Iris pigment epithelial cell (primary cell): ENCODE data around the gene CPEB4.

Experiments used
- DNase-seq: peaks from one replicate; pipeline ENCODE4 v3.0.0-alpha.2; 2011; ENCODE audit warnings: low read depth

The CPEB4 gene

GRCh38 chr5:173887610-173888472 lies at the start of gene CPEB4:
CPEB4 (plus strand) TSS chr5:173888349; CDS start chr5:173889734, 1,385 bp downstream.
- DNase-seq = peak; percentile 100

DNA sequence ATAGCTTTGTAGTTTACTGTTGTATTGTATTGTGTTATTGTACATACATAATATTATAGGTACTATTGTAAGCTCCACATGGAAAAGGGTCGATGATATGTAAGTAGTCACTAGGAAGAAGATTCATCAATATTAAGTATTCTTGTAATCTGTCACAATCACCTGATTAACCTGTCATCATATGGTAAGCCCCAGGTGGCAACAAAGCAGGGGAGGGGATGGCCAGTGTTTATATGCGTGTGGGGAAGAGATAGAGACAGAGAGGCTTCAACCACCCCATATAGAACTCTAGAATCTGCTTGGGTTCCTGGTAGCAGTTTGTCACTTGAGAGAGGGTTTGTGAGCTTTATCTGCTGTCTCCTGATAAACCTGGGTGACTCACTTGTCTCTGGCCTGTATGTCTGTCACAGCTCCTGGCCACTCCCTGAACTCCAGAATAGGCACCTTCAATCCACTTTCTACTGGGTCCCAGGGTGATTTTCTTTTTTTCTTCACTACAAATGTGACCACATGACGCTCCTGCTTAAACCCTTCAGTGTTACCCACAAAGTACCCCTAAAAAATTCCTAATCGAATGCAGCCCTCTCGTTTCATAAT lies 48.9 kb upstream of the CPEB4 start:
- no peak for DNase-seq

GRCh38 chr5:173840111-173840983 lies 47.8 kb upstream of the CPEB4 start:
- no peak for DNase-seq

- no peak for DNase-seq
Measured at GRCh38 chr5:173841710-173842109, 46.4 kb upstream of the CPEB4 start.

- no peak for DNase-seq
Measured at GRCh38 chr5:173843794-173844193, 44.4 kb upstream of the CPEB4 start.

DNA sequence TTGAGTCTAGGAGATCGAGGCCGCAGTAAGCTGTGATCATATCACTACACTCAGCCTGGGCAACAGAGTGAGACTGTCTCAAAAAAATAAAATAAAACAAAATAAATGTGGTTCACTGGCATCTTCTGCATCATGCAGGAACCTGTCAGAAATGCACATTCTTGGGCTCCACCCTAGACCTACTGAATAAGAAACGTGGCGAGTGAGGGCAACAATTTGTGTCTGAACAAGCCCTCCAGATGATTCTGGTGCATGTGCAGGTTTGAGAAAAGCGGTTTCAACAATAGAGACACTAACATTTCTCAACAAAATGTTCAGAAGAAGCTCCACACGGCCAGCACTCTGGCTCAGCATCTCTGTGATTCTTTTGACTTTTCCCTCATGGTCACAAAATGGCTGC lies 42.8 kb upstream of the CPEB4 start:
- DNase-seq = no peak

GRCh38 chr5:173846929-173847501 lies 41.1 kb upstream of the CPEB4 start:
- DNase-seq = no peak

GRCh38 chr5:173848986-173849596 lies 39.1 kb upstream of the CPEB4 start:
- DNase-seq = no peak

- no peak for DNase-seq
Measured at GRCh38 chr5:173849908-173850307, 38.2 kb upstream of the CPEB4 start.

GRCh38 chr5:173850659-173851058 lies 37.5 kb upstream of the CPEB4 start:
- no peak for DNase-seq

GRCh38 chr5:173851595-173852243 lies 36.4 kb upstream of the CPEB4 start:
- no peak for DNase-seq

DNA sequence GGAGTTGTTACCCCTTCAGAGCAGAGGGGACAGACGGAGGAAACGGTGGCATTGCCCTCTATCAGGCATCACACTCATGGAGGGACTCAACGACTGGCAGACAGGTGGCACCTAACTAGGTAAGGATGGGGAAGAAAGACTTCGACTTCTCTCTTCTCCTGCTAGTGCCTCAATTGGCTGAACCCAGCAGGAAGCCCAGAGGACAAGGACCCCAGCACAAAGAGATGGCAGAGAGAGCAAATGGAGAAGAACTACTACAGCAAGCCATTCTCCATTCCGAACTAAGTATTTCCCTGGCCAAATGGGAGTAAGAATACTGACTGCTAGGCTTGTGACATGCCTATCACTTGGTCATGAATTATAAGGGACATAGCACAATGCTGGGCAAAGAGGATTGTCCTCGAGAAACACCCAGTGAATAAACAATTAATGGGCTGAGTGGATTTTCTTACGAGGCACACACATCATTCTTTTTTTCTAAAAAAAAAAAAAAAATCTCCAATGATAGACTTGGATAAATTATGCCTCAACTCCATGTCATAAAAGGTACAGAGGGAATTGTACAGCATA lies 35.3 kb upstream of the CPEB4 start:
- DNase-seq = no peak

GRCh38 chr5:173853370-173854131 lies 34.6 kb upstream of the CPEB4 start:
- no peak for DNase-seq

- DNase-seq = peak; percentile 38
Measured at GRCh38 chr5:173855162-173855994, 32.8 kb upstream of the CPEB4 start.

DNA sequence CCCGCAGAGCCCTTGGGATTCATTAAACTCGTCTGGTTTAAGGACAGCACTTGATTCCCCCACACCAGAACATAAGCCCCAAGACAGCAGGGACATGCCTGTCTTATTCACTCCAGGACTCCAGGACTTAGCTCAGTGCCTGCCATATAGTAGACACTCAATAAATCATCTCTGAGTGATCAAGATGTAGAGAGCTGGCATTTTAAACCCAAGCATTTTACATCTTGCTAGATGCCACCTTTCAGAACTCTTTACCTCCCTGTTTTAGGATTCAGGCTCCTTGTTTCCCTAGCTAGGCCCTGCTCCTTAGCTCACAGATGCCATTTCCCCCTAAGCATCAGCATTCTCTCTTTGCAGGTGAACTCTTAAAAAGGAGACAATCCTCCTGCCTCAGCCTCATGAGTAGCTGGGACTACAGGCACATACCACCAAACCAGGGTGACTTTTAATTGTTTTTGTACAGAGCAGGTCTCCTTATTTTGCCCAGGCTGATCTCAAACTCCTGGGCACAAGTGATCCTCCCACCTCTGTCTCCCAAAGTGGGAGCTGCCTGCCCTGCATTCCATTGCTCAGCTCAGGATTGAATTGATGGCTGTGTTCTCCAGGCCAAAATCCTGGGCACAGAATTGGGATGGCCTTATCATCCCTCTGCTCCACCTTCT lies 32.0 kb upstream of the CPEB4 start:
- no peak for DNase-seq

DNA sequence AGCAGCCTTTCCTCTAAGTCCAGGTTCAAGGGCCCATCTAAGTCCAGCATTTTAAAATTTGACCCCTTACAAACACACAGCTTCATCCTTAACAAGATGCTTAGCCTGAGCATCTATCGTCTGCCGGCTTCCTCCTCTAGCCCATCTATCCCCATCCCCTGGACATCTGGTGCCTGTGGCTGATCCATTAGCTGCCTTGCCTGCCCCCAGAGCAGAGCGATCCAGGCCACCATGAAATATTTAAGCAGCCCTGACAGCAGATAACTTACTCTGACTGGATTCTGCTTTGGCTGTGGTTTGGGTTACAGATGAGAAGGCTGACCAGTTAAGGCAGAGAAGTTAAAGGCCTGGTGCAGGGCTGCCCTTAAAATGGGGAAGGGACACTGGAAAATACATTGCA lies 30.9 kb upstream of the CPEB4 start:
- no peak for DNase-seq

DNA sequence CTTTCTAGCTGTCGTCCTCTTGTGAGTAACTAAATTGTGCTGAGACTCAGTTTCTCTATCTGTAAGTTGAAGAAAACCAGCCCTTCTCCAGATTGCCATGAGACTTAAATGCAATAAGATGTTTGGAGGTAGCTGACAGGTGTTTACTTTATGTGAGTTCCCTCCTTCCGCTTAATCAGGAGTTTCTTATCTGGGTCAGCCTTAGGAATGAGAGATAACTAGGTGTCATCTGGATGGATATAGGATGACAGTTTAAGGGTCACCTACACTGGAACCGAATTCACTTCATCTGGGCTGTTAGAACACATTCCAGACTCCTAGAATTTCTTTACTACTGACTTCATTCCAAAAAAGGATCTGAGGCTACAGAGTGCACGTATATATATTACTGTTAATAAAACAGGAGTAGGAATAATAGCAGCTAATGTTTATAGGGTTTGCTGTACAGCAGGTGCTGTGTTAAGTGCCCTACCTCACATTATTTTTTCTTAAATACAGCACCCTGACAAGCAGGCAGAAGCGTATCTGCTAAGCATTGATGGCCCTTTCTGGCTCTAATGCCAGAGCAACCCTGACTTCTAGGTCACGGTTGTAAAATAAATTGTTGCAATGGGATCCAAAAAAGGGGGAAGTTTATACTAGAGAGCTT lies 30.0 kb upstream of the CPEB4 start:
- no peak for DNase-seq
